HL-60 (cell line): ENCODE results near the gene HLTF.

ENCODE experiments used
- GABPA ChIP-seq: IDR thresholded peaks from 2 replicates; pipeline ENCODE4 v1.6.1; 2012; ENCODE audit warnings: low read depth
- POLR2AphosphoS5 ChIP-seq: IDR thresholded peaks from 2 replicates; pipeline ENCODE4 v1.6.1; 2012; ENCODE audit warnings: low read depth
- REST ChIP-seq: IDR thresholded peaks from 2 replicates; pipeline ENCODE4 v1.6.1; 2012; ENCODE audit warnings: low read depth; ENCODE audit not compliant: insufficient replicate concordance
- SPI1 ChIP-seq: IDR thresholded peaks from 2 replicates; pipeline ENCODE4 v1.6.1; 2012; ENCODE audit warnings: low read depth, mild to moderate bottlenecking, borderline replicate concordance
- TF ChIP-seq, protein P1 (sequence below): IDR thresholded peaks from one replicate; pipeline ENCODE4 v1.5.1; 2011; ENCODE audit warnings: low read length, control low read depth, inconsistent platforms; ENCODE audit not compliant: insufficient read depth

DNA sequence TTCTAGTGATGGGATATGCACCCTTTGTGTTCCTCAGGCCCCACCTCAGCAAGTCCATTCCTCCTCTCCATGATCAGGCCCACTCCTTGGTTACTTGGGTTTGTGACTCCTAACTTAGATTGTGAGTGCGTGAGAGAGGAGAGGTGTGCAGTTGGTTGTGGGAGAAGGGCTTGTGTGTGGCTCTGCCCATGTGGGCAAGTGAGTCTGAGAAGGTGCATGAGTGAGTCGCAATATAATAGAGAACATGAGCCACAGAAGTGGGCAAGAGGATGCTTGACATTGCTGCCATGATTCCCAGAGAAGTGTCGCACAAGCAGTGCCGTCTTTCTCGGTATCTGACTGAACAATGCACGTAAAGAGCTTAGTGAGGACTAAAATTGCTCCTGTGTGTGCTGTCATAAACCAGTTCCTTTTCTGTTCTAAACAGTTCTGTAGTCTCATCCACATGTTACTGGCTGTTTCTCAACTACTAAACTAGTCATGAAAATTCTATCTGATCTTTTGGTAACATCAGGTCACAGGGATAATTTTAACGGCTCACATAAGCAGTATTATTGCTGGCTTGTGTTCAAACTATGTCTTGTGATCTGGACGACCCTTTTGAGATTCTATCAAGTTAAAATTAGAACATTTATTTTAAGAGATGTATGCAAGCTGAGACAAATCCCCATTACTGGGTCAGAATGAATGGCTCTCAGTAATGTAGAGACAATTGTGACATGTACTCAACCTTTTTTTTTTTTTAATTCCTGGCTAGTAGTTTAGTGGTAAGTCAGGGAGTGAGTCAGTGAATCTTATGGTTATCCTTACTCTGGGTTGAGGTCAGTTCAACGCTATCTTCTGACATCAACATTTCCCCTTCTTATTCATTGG is 69.4 kb downstream of the HLTF start:
- TF ChIP-seq POLR2AphosphoS5 (no peak), REST (no peak), SPI1 (no peak), GABPA (no peak)
- TF ChIP-seq, protein P1, sequence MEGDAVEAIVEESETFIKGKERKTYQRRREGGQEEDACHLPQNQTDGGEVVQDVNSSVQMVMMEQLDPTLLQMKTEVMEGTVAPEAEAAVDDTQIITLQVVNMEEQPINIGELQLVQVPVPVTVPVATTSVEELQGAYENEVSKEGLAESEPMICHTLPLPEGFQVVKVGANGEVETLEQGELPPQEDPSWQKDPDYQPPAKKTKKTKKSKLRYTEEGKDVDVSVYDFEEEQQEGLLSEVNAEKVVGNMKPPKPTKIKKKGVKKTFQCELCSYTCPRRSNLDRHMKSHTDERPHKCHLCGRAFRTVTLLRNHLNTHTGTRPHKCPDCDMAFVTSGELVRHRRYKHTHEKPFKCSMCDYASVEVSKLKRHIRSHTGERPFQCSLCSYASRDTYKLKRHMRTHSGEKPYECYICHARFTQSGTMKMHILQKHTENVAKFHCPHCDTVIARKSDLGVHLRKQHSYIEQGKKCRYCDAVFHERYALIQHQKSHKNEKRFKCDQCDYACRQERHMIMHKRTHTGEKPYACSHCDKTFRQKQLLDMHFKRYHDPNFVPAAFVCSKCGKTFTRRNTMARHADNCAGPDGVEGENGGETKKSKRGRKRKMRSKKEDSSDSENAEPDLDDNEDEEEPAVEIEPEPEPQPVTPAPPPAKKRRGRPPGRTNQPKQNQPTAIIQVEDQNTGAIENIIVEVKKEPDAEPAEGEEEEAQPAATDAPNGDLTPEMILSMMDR = no peak
